Adrenal gland (tissue), 12 donors: Measurements from ENCODE around the gene ZNF330. TPM values are rescaled to one million over a fixed set of nuclear protein-coding genes. Genes with fewer than 3 reads are reported as not detected.

Experiments used
- DNase-seq, 7 donors: peaks; one replicate each; pipeline ENCODE4 v3.0.0-alpha.2; 2019 to 2020
- H3K27ac ChIP-seq, 5 donors: fragments of 200-600 bp; sonication (generic) in 4 of 5; 1 replicate in 3 of 5; 2 replicates in 2 of 5; pipeline versions ENCODE4 v1.5.1 to v1.8.0; 2016 to 2020; ENCODE audit warnings: mild to moderate bottlenecking in 1 of 5
- H3K27me3 ChIP-seq: fragments of 200-600 bp; 2 replicates; pipeline ENCODE4 v1.8.0; 2021
- H3K36me3 ChIP-seq, 2 donors: fragments of 200-600 bp; replicated peaks in 1 of 2; 1 replicate in 1 of 2; 2 replicates in 1 of 2; pipeline versions ENCODE4 v1.5.1 to v1.8.0; 2018 to 2022
- H3K4me1 ChIP-seq, 2 donors: fragments of 200-600 bp; replicated peaks in 1 of 2; 1 replicate in 1 of 2; 2 replicates in 1 of 2; pipeline versions ENCODE4 v1.5.1 to v1.8.0; 2018 to 2021
- H3K4me3 ChIP-seq, 4 donors: fragments of 200-600 bp; sonication (generic) in 3 of 4; one replicate each; pipeline ENCODE4 v1.5.1; 2016 to 2018
- H3K9me3 ChIP-seq, 3 donors: fragments of 200-600 bp; sonication (generic) in 1 of 3; replicated peaks in 1 of 3; 1 replicate in 2 of 3; 2 replicates in 1 of 3; pipeline versions ENCODE4 v1.5.1 to v1.8.0; 2016 to 2021
- POLR2A ChIP-seq, 2 donors: fragments of 450-650 bp; IDR thresholded peaks; one replicate each; pipeline ENCODE4 v1.6.1; 2017; ENCODE audit warnings: antibody characterized with exemption in 2 of 2, mild to moderate bottlenecking in 2 of 2, moderate library complexity in 1 of 2
- WGBS, 4 donors: extraction: QIAGEN DNeasy Blood & Tissue Kit in 2 of 4; methylation state at CpG; one replicate each; pipeline versions ENCODE4 v1.1.5 to v1.1.7; 2013 to 2017; 5-methylcytosine and 5-hydroxymethylcytosine counted together
- intact Hi-C, 2 donors: fragments of 100-400 bp; cut with DNase I; formaldehyde crosslinking; loops; one replicate each; pipeline versions ENCODE4 v1.14.1 to v1.15.0; 2022 to 2023
- polyA plus RNA-seq, 3 donors: library from polyadenylated mRNA; stranded (reverse); fragments of 200-250 nt in 2 of 3; fragments of 350-450 nt in 1 of 3; fragmentation: Illumina TruSeq in 1 of 3; extraction: RNeasy Lipid Tissue Mini Kit (QIAGEN cat#74804) in 1 of 3; gene quantifications; one replicate each; pipeline ENCODE4 v1.2.3, GENCODE V29; 2013 to 2014
- total RNA-seq, 9 donors: library from RNA; depleted of rRNA in 4 of 9; stranded (reverse); fragments of >200 nt in 4 of 9; fragments of 120-200 nt in 1 of 9; fragmentation: NEBNext Ultra II Directional in 1 of 9; extraction: Animal tissue kit (Norgen Biotek cat#: 25700) in 1 of 9; gene quantifications; one replicate each; pipeline versions ENCODE4 v1.1.0 to v1.2.4, GENCODE V29; 2013 to 2023
- TF ChIP-seq, protein P1 (sequence below), 6 experiments: fragments of 450-650 bp in 4 of 6; fragments of 200-600 bp in 2 of 6; sonication (generic) in 1 of 6; IDR thresholded peaks; 1 replicate in 5 of 6; 2 replicates in 1 of 6; pipeline versions ENCODE4 v1.5.1 to v1.8.0; 2016 to 2021; ENCODE audit warnings: antibody characterized with exemption in 6 of 6, mild to moderate bottlenecking in 2 of 6, moderate library complexity in 1 of 6
- donor health status: healthy with polysubstance abuse.
- donor health status: Bipolar disorder and iron deficiency.
- donor health status: DM: yes; HTN: yes; CAD: no.
- donor health status: DM: no; HTN: no; CAD: no.
- donor health status: DM: no; HTN: no; CAD: no.
- donor health status: DM: yes; HTN: yes; CAD: no.

Gene ZNF330
- total and polyA plus RNA-seq, 12 donors: 20.0 to 56.3 (median 37.1) TPM

DNA sequence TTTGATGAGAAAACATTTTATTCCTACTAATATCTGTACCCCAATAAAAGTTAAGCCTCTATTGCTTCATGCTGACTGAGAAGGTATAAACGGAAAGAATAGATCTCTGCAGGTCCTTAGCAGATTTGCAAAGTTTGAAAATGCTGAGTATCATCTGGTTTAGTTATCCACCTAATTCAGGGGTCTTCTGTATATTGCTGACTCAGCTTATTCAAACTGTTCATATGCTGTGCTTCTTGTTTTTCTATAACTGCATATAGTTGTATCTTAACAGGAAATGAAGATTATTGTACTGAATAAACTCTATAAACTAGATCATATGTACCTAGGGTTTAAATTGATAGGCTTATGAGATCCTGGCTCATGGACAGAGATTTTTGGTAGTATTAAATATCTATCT lies 23.7 kb downstream of the ZNF330 start:
- no peak for TF ChIP-seq POLR2A (IDR thresholded peaks at IDR 0.05)
- TF ChIP-seq, protein P1, sequence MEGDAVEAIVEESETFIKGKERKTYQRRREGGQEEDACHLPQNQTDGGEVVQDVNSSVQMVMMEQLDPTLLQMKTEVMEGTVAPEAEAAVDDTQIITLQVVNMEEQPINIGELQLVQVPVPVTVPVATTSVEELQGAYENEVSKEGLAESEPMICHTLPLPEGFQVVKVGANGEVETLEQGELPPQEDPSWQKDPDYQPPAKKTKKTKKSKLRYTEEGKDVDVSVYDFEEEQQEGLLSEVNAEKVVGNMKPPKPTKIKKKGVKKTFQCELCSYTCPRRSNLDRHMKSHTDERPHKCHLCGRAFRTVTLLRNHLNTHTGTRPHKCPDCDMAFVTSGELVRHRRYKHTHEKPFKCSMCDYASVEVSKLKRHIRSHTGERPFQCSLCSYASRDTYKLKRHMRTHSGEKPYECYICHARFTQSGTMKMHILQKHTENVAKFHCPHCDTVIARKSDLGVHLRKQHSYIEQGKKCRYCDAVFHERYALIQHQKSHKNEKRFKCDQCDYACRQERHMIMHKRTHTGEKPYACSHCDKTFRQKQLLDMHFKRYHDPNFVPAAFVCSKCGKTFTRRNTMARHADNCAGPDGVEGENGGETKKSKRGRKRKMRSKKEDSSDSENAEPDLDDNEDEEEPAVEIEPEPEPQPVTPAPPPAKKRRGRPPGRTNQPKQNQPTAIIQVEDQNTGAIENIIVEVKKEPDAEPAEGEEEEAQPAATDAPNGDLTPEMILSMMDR (IDR thresholded peaks at IDR 0.05): no peak

DNA sequence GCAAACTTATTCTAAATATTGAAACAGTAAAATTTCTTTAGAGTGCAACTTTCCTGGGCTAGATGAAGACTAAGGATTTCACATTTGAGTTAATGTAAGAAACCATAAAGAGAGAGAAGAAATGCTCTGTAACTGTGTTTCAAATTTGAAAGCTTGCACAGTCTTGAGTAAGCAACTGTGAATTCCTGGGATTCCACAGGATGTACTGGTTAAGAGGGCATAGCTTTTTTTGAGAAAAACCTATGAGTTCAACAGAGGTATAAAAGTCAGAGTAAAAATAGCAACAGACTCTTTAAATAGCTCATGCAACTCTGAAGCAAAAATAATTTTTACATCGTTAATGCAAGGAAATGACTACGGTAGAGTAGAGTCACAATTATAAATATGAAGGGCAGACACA lies 25.5 kb downstream of the ZNF330 start:
- Histone ChIP-seq H3K9me3 (no peaks in the 10 kb centered on the region), H3K36me3 (no peaks in the 10 kb centered on the region), H3K27me3 (no peaks in the 10 kb centered on the region), H3K4me3 (no peak overlapping the region), H3K27ac (no peak overlapping the region), H3K4me1 (no peaks in the 10 kb centered on the region)
- 40 to 45% (median 41%) methylated on average over 2 of the region's 2 CpGs for whole genome bisulfite sequencing, 4 donors
- no peak for DNase-seq
- TF ChIP-seq, protein P1 (IDR thresholded peaks at IDR 0.05): no peak
- TF ChIP-seq POLR2A (IDR thresholded peaks at IDR 0.05): no peak
- intact Hi-C loops: no loop called here

More for the DNA sequence above, 23.7 kb downstream of the ZNF330 start:
- Histone ChIP-seq H3K9me3 (no peaks in the 10 kb centered on the region), H3K27me3 (no peaks in the 10 kb centered on the region), H3K4me3 (no peak overlapping the region), H3K27ac (no peak overlapping the region), H3K36me3 (no peaks in the 10 kb centered on the region), H3K4me1 (no peaks in the 10 kb centered on the region)
- 75 to 90% (median 82%) methylated on average over 1 of the region's 1 CpG for WGBS, 4 donors
- DNase-seq: no peak
- intact Hi-C loops: no loop called here

DNA sequence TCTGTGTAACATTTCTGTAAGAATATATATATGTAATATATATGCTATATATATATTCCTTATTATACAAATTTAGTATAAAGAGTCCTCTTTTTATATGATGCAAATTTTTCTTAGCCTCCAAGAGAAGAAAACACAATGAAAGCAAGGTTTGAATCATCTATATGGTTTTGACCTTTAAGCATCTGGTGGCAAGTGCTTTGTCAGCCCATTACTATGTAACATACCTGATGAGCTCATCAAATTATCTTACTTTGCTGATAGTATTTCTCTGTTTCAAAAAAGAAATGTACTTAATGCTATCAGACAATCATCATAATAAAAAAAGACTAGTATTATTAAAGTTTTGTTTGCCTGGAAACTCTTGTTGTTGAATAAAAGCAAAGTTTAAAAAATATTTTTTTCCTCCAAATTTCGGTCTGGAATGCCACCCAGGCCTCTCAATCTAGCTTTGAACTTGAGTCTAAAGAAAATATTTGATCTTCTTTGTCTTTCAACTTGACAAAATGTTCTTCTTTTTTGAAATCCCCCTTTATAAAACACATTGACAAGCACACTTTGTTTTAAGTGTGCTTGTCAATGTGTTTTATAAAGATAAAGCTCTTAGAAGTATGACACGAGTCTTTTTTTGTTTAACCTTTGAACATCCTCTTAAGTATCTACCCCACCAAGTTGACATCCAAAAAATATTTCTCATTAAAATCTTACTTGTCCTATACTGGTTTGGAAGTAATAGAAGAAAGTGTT lies 26.2 kb downstream of the ZNF330 start:
- Histone ChIP-seq H3K4me1 (no peaks in the 10 kb centered on the region), H3K9me3 (no peaks in the 10 kb centered on the region), H3K36me3 (no peaks in the 10 kb centered on the region), H3K27ac (no peak overlapping the region), H3K4me3 (no peak overlapping the region), H3K27me3 (no peaks in the 10 kb centered on the region)
- intact Hi-C loops: no loop called here
- WGBS, 4 donors: 68 to 79% (median 77%) methylated on average over 2 of the region's 2 CpGs
- DNase-seq: no peak
- no peak for TF ChIP-seq POLR2A (IDR thresholded peaks at IDR 0.05)
- TF ChIP-seq, protein P1 (IDR thresholded peaks at IDR 0.05): no peak

DNA sequence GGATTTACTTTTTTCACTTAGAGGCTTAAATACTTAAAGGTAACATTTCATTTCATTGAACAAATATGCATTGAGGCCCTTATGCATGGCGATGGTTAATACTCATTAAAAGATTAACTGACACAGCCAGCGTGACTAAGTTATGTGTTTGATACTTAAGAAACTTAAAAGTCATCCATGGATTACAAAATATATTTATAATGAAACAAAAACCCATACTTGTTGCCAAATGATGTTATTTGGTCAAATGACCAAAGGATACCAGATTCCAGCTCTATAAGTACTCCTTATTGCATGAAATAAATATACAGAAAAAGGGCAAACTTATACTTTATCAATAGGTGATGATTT lies 26.7 kb downstream of the ZNF330 start:
- no peak for TF ChIP-seq POLR2A (IDR thresholded peaks at IDR 0.05)
- TF ChIP-seq, protein P1 (IDR thresholded peaks at IDR 0.05): no peak
- no peak overlapping the region for H3K27ac ChIP-seq
- no peaks in the 10 kb centered on the region for H3K36me3 ChIP-seq
- 75 to 85% (median 84%) methylated on average over 2 of the region's 2 CpGs for WGBS, 4 donors
- H3K4me3 ChIP-seq: no peak overlapping the region
- H3K4me1 ChIP-seq: no peaks in the 10 kb centered on the region
- H3K9me3 ChIP-seq: no peaks in the 10 kb centered on the region
- no peak for DNase-seq
- H3K27me3 ChIP-seq: no peaks in the 10 kb centered on the region
- intact Hi-C loops: no loop called here
